Lung (tissue), 12 donors: Measurements from ENCODE around the gene PRR12. TPM values are rescaled to one million over a fixed set of nuclear protein-coding genes. Genes with fewer than 3 reads are reported as not detected.
A peak's percentile ranks its signal among the peaks of the same experiment; 100 is the strongest.

Experiments used
- ATAC-seq: fragments of 200-7000 bp; cut with Tn5 transposase; one replicate; pipeline ENCODE4 v1.9.1; 2020; ENCODE audit warnings: moderate number of reproducible peaks; ENCODE audit not compliant: insufficient read depth, low FRiP score
- DNase-seq, 3 donors: peaks; one replicate each; pipeline ENCODE4 v3.0.0-alpha.2; 2013 to 2017
- H3K27ac ChIP-seq, 2 donors: one replicate each; pipeline ENCODE4 v1.5.1; 2013; ENCODE audit warnings: mild to moderate bottlenecking in 2 of 2, moderate library complexity in 2 of 2, control low read depth in 1 of 2, inconsistent platforms in 1 of 2, low read depth in 1 of 2, low read length in 1 of 2
- H3K27me3 ChIP-seq, 3 donors: one replicate each; pipeline ENCODE4 v1.5.1; 2013; ENCODE audit warnings: low read length in 2 of 3; ENCODE audit not compliant: control insufficient read depth in 3 of 3, insufficient read depth in 3 of 3
- H3K36me3 ChIP-seq, 4 donors: one replicate each; pipeline ENCODE4 v1.5.1; 2013; ENCODE audit warnings: low read length in 4 of 4, mild to moderate bottlenecking in 1 of 4, moderate library complexity in 1 of 4; ENCODE audit not compliant: control insufficient read depth in 4 of 4, insufficient read depth in 4 of 4
- H3K4me1 ChIP-seq, 5 donors: one replicate each; pipeline ENCODE4 v1.5.1; 2013; ENCODE audit warnings: low read length in 5 of 5, mild to moderate bottlenecking in 2 of 5, moderate library complexity in 1 of 5; ENCODE audit not compliant: control insufficient read depth in 5 of 5, insufficient read depth in 5 of 5
- H3K4me3 ChIP-seq: one replicate; pipeline ENCODE4 v1.5.1; 2013; ENCODE audit warnings: mild to moderate bottlenecking, control low read depth, moderate library complexity
- H3K9ac ChIP-seq, 2 donors: one replicate each; pipeline ENCODE4 v1.5.1; 2013; ENCODE audit warnings: low read length in 2 of 2, control low read depth in 1 of 2; ENCODE audit not compliant: insufficient read depth in 1 of 2
- H3K9me3 ChIP-seq, 4 donors: one replicate each; pipeline ENCODE4 v1.5.1; 2013; ENCODE audit warnings: low read length in 3 of 4, mild to moderate bottlenecking in 1 of 4, moderate library complexity in 1 of 4; ENCODE audit not compliant: control insufficient read depth in 4 of 4, insufficient read depth in 3 of 4
- CTCF ChIP-seq: IDR thresholded peaks from 2 replicates; pipeline ENCODE4 v1.5.1; 2012; ENCODE audit warnings: mild to moderate bottlenecking; ENCODE audit errors: control extremely low read depth, extremely low read depth
- WGBS, 2 donors: extraction: QIAGEN DNeasy Blood & Tissue Kit; methylation state at CpG; one replicate each; pipeline ENCODE4 v1.1.7; 2013; 5-methylcytosine and 5-hydroxymethylcytosine counted together
- polyA plus RNA-seq, 2 donors: library from polyadenylated mRNA; stranded (reverse); fragments of 200-250 nt; gene quantifications; one replicate each; pipeline ENCODE4 v1.2.1, GENCODE V29; 2013
- total RNA-seq, 2 donors: library from RNA; depleted of rRNA in 1 of 2; stranded (reverse); fragments of >200 nt in 1 of 2; gene quantifications; one replicate each; pipeline ENCODE4 v1.2.1, GENCODE V29; 2014 to 2021
- donor health status: control.
- donor health status: control.
- donor health status: Bipolar disorder and iron deficiency.
- donor health status: healthy.
- donor health status: DM: yes; HTN: yes; CAD: no.

PRR12 gene
- total and polyA plus RNA-seq, 4 donors = 7.6 to 32.4 (median 16.8) TPM

- Histone ChIP-seq H3K36me3 (peaks cover 0 to 2% (median 0%) of the 10 kb centered on the region in 4 donors), H3K4me1 (peaks cover 0 to 4% (median 0%) of the 10 kb centered on the region in 5 donors), H3K4me3 (peak overlapping the region; percentile 13), H3K27me3 (no peaks in the 10 kb centered on the region), H3K27ac (no peak overlapping the region), H3K9me3 (no peaks in the 10 kb centered on the region), H3K9ac (no peak overlapping the region)
- no peak for TF ChIP-seq CTCF
- DNase-seq (no peak), ATAC-seq (no peak)
- 77 to 79% methylated on average over 8 of the region's 8 CpGs for WGBS, 2 donors
These were observed 6.0 kb upstream of the PRR12 start for GRCh38 chr19:49585023-49585422.

DNA sequence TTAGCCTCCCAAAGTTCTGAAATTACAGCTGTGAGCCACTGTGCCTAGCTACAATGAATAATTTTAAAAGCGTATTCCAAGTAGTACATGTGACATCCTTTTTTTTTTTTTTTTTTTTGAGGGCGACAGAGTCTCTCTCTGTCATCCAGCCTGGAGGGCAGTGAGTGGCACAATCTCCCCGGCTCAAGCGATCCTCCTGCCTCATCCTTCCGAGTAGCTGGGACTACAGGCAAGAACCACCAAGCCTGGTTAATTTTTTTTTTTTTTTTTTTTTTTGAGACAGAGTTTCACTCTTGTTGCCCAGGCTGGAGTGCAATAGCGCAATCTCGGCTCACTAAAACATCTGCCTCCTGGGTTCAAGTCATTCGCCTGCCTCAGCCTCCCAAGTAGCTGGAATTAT lies 3.8 kb upstream of the PRR12 start:
- Histone ChIP-seq H3K9ac (no peak overlapping the region), H3K27me3 (no peaks in the 10 kb centered on the region), H3K9me3 (no peaks in the 10 kb centered on the region), H3K4me3 (no peak overlapping the region), H3K27ac (no peak overlapping the region), H3K36me3 (peaks cover 0 to 2% (median 0%) of the 10 kb centered on the region in 4 donors), H3K4me1 (peaks cover 0 to 7% (median 0%) of the 10 kb centered on the region in 5 donors)
- WGBS, 2 donors = 88 to 90% methylated on average over 8 of the region's 8 CpGs
- no peak for TF ChIP-seq CTCF
- ATAC-seq (no peak), DNase-seq (no peak)

- DNase-seq (no peak), ATAC-seq (no peak)
- 84 to 91% methylated on average over 18 of the region's 18 CpGs for WGBS, 2 donors
These were observed 2.4 kb upstream of the PRR12 start for GRCh38 chr19:49588365-49589122.

More at GRCh38 chr19:49588365-49589122, 2.4 kb upstream of the PRR12 start:
- H3K9me3 ChIP-seq = no peaks in the 10 kb centered on the region
- H3K4me1 ChIP-seq = peaks cover 0 to 13% (median 1%) of the 10 kb centered on the region in 5 donors
- no peak overlapping the region for H3K4me3 ChIP-seq
- no peak overlapping the region for H3K9ac ChIP-seq
- no peaks in the 10 kb centered on the region for H3K27me3 ChIP-seq
- no peak for TF ChIP-seq CTCF
- no peak overlapping the region for H3K27ac ChIP-seq
- peaks cover 0 to 2% (median under 1%) of the 10 kb centered on the region in 4 donors for H3K36me3 ChIP-seq
